ENCODE measurements around the gene VWA5B1. TPM values are rescaled to one million over a fixed set of nuclear protein-coding genes. Genes with fewer than 3 reads are reported as not detected.

Gene VWA5B1
- total RNA-seq, 4 donors from 2014 or later = 0.16 TPM; not detected in 3

DNA sequence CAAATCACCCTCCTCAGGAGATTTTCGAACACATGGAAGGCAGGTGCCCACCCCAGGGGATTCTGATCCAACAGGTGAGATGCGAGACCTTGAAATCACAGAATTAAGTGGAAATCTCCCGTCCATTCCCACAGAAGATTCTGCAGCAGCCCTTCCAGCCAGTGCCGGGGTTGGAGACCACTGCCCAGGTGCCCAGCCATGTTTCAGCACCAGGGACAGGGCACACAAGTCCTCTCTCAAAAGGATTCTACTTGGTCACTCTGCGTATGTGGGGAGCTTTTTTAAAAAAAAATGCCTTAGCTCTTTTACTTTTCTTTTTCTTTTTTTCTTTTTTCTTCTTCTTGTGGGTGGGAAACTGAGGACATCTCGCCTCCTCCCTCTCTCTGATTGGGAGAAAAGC, 80.7 kb downstream of the VWA5B1 start:
- 33% methylated on average over 6 of the region's 6 CpGs for WGBS
- Histone ChIP-seq H3K4me3 (no peak overlapping the region), H3K36me3 (no peaks in the 10 kb centered on the region), H3K9me3 (no peaks in the 10 kb centered on the region), H3K27me3 (peaks cover 81% of the 10 kb centered on the region), H3K27ac (no peak overlapping the region), H3K4me1 (peaks cover 9% of the 10 kb centered on the region)
- DNase-seq (ENCODE audit: low spot score in 2 of 2) = no peak
- no peak for TF ChIP-seq EP300 (IDR thresholded peaks at IDR 0.05)
- TF ChIP-seq POLR2AphosphoS5 (IDR thresholded peaks at IDR 0.05) = no peak
- TF ChIP-seq POLR2A (IDR thresholded peaks at IDR 0.05) = no peak
- TF ChIP-seq, protein P1, sequence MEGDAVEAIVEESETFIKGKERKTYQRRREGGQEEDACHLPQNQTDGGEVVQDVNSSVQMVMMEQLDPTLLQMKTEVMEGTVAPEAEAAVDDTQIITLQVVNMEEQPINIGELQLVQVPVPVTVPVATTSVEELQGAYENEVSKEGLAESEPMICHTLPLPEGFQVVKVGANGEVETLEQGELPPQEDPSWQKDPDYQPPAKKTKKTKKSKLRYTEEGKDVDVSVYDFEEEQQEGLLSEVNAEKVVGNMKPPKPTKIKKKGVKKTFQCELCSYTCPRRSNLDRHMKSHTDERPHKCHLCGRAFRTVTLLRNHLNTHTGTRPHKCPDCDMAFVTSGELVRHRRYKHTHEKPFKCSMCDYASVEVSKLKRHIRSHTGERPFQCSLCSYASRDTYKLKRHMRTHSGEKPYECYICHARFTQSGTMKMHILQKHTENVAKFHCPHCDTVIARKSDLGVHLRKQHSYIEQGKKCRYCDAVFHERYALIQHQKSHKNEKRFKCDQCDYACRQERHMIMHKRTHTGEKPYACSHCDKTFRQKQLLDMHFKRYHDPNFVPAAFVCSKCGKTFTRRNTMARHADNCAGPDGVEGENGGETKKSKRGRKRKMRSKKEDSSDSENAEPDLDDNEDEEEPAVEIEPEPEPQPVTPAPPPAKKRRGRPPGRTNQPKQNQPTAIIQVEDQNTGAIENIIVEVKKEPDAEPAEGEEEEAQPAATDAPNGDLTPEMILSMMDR (IDR thresholded peaks at IDR 0.05) = no peak

DNA sequence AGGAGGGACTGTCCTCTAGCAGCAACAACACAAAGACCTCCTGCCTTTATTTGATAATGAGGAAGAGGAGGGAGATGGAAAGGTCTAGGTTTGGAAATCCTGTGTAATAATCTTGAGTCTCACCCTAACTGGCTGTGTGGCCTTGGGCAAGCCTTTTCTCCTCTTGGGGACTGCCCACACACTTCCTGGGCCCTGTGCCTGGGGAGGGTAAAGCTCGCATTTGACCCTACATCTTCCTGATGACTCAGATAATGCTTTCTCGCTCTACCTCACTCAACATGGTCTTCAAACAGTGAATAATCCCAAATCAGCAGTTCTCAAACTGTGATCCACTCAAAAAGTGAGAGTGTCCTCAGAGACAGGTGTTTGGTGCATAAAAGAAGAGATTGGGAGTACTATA, 81.2 kb downstream of the VWA5B1 start:
- TF ChIP-seq, protein P1 (IDR thresholded peaks at IDR 0.05) = no peak
- no peak for TF ChIP-seq POLR2A (IDR thresholded peaks at IDR 0.05)
- no peak for TF ChIP-seq POLR2AphosphoS5 (IDR thresholded peaks at IDR 0.05)
- TF ChIP-seq EP300 (IDR thresholded peaks at IDR 0.05) = no peak
- H3K27me3 ChIP-seq = peaks cover 81% of the 10 kb centered on the region
- WGBS = 52% methylated on average over 2 of the region's 2 CpGs

DNA sequence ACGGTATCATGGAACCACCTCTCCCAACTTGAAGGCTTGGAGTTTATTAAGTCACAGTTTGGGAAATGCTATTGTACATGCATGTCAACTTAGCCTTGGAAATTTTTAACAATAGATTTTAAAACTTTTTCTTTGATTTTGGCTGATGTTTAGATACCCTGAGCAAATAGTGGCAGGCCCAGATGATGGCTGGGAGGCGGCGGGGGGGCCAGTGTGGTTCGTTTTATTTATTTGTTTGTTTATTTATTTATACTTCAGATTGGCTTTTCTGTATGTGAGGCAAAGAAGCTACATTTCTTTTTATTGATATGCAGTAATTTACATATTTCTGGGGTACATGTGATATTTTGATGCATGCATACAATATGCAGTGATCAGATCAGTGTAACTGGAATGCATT, 82.0 kb downstream of the VWA5B1 start:
- TF ChIP-seq POLR2A (IDR thresholded peaks at IDR 0.05) = no peak
- TF ChIP-seq, protein P1 (IDR thresholded peaks at IDR 0.05) = no peak
- H3K36me3 ChIP-seq = no peaks in the 10 kb centered on the region
- no peak overlapping the region for H3K4me3 ChIP-seq
- WGBS = 79% methylated on average over 4 of the region's 4 CpGs
- no peak for DNase-seq (ENCODE audit: low spot score in 2 of 2)
- no peak overlapping the region for H3K27ac ChIP-seq
- H3K4me1 ChIP-seq = no peaks in the 10 kb centered on the region
- H3K27me3 ChIP-seq = peaks cover 78% of the 10 kb centered on the region
- H3K9me3 ChIP-seq = no peaks in the 10 kb centered on the region

More for the DNA sequence above, 81.2 kb downstream of the VWA5B1 start:
- DNase-seq (ENCODE audit: low spot score in 2 of 2) = no peak
- Histone ChIP-seq H3K9me3 (no peaks in the 10 kb centered on the region), H3K36me3 (no peaks in the 10 kb centered on the region), H3K27ac (no peak overlapping the region), H3K4me1 (peaks cover 4% of the 10 kb centered on the region), H3K4me3 (no peak overlapping the region)

DNA sequence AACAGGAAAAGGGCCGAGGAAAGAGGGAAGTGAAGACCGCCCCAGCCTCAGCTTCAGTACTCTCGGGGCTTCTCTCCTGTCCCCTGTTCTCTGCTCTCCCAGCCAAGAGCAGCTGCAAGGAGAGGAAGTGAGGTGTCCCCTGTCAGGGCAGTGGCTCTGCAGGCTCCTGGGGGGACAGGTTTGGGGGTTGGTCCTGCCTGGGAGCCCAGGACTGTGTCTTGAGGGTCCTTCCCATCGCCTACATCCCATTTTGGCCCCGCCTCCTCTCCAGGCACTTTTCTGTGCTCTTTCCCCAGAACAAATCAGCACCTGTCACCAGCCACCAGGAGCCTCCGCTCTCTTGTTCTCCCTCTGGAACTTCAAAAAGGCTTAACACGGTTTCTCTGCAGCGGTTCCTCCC, 82.6 kb downstream of the VWA5B1 start:
- DNase-seq (ENCODE audit: low spot score in 2 of 2) = no peak
- no peaks in the 10 kb centered on the region for H3K9me3 ChIP-seq
- H3K27ac ChIP-seq = no peak overlapping the region
- peaks cover 73% of the 10 kb centered on the region for H3K27me3 ChIP-seq
- H3K36me3 ChIP-seq = no peaks in the 10 kb centered on the region
- WGBS = 36% methylated on average over 8 of the region's 8 CpGs
- H3K4me1 ChIP-seq = no peaks in the 10 kb centered on the region
- no peak overlapping the region for H3K4me3 ChIP-seq
- TF ChIP-seq, protein P1 (IDR thresholded peaks at IDR 0.05) = no peak
- TF ChIP-seq EP300 (IDR thresholded peaks at IDR 0.05) (no peak), POLR2A (IDR thresholded peaks at IDR 0.05) (no peak), POLR2AphosphoS5 (IDR thresholded peaks at IDR 0.05) (no peak)

DNA sequence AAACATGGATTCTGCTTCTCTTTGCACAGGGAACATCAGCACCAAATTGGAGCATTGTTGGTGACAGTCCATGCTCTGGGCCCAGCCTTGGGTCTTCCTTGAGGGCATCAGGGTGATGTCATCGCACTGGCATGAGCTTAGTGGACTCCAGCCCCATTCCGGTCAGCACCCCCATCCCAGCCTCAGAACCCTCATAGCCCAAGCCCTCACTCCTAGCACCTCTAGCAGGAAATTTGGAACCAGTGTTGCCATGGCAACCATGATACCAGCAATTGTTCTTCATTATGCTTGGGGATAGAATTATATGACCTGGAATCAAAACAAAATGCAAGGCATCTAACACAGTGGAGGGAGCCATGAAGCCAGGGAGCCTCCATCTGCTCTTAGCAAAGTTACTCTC, 83.1 kb downstream of the VWA5B1 start:
- Histone ChIP-seq H3K4me1 (no peaks in the 10 kb centered on the region), H3K36me3 (no peaks in the 10 kb centered on the region), H3K9me3 (no peaks in the 10 kb centered on the region), H3K27me3 (peaks cover 68% of the 10 kb centered on the region), H3K4me3 (no peak overlapping the region), H3K27ac (no peak overlapping the region)
- DNase-seq (ENCODE audit: low spot score in 2 of 2) = no peak
- WGBS = 72% methylated on average over 2 of the region's 2 CpGs
- TF ChIP-seq, protein P1 (IDR thresholded peaks at IDR 0.05) = no peak
- TF ChIP-seq POLR2AphosphoS5 (IDR thresholded peaks at IDR 0.05) (no peak), EP300 (IDR thresholded peaks at IDR 0.05) (no peak), POLR2A (IDR thresholded peaks at IDR 0.05) (no peak)
